ENCODE results near the gene MYLK. TPM values are rescaled to one million over a fixed set of nuclear protein-coding genes. Genes with fewer than 3 reads are reported as not detected.

The MYLK gene
- total and polyA plus RNA-seq, 9 of the 15 experiments (the other 6 are each of a cell fraction or from before 2014, with no cell fraction given) = 0.11 to 0.53 (median 0.18) TPM; not detected in 2

- TF ChIP-seq DMBX1 (CRISPR knock-in tag; IDR thresholded peaks at IDR 0.05; ENCODE audit: borderline replicate concordance) (no peak), CEBPZ (IDR thresholded peaks at IDR 0.05; ENCODE audit: borderline replicate concordance, low read depth, low read length) (no peak)
Measured at GRCh38 chr3:123750659-123751420, 133.3 kb downstream of the MYLK start (continued).

GRCh38 chr3:123750209-123750608 is 133.9 kb downstream of the MYLK start:
- H3K4me2 ChIP-seq (ENCODE audit: insufficient read depth, low read length) = no peak overlapping the region
- CTCF ChIA-PET (ENCODE audit: low intra/inter-chr PET ratio) = no interaction called here
- WGBS (ENCODE audit: insufficient coverage, low coverage, missing lambda C conversion rate) = 0% methylated on average over 1 of the region's 1 CpG
- no peak for TF ChIP-seq ATF1 (CRISPR knock-in tag; IDR thresholded peaks at IDR 0.05)
- no peak for TF ChIP-seq ATF1 (tag; IDR thresholded peaks at IDR 0.05)
- no peak for TF ChIP-seq U2AF2 (optimal IDR thresholded peaks at IDR 0.05; ENCODE audit: low read depth, low read length)
- TF ChIP-seq ZBTB8A (IDR thresholded peaks at IDR 0.05; ENCODE audit: partially characterized antibody) = no peak
- no peak for TF ChIP-seq ZNF253 (CRISPR knock-in tag; conservative IDR thresholded peaks at IDR 0.05)
- TF ChIP-seq SPI1 (IDR thresholded peaks at IDR 0.05; ENCODE audit: borderline replicate concordance, low read depth, low read length) = no peak
- no peak for TF ChIP-seq E2F4 (CRISPR knock-in tag; IDR thresholded peaks at IDR 0.05; ENCODE audit: low read depth)
- TF ChIP-seq NR4A1 (CRISPR knock-in tag; IDR thresholded peaks at IDR 0.05) = no peak
- TF ChIP-seq NR4A1 (tag; IDR thresholded peaks at IDR 0.05) = no peak
- no peak for TF ChIP-seq ZNF23 (CRISPR knock-in tag; IDR thresholded peaks at IDR 0.05)
- TF ChIP-seq ID3 (CRISPR knock-in tag; IDR thresholded peaks at IDR 0.05) = no peak
- TF ChIP-seq ID3 (tag; IDR thresholded peaks at IDR 0.05) = no peak
- TF ChIP-seq NCOA4 (IDR thresholded peaks at IDR 0.05; ENCODE audit: partially characterized antibody) = no peak
- no peak for TF ChIP-seq CTBP1 (IDR thresholded peaks at IDR 0.05; ENCODE audit: borderline replicate concordance)
- TF ChIP-seq KLF6 (CRISPR knock-in tag; IDR thresholded peaks at IDR 0.05; ENCODE audit: borderline replicate concordance) = no peak

More at GRCh38 chr3:123750209-123750608, 133.9 kb downstream of the MYLK start:
- POLR2A ChIA-PET = interaction anchor here (0.6 kb wide), 1 partner anchor 11 kb away, joined by 3 read pairs; no protein-coding TSS in a partner anchor
- in situ Hi-C loops (cut with MboI) (no loop called here), intact Hi-C loops (cut with micrococcal nuclease) (no loop called here)
- Histone ChIP-seq H4K20me1 (replicated peaks; ENCODE audit: control insufficient read depth, insufficient read depth, low read length) (no peaks in the 10 kb centered on the region), H3K27me3 (ENCODE audit: control insufficient read depth in 2 of 2, insufficient read depth in 2 of 2, low read length in 2 of 2) (no peaks in the 10 kb centered on the region; a peak in 1 of 5 replicates), H3K36me3 (ENCODE audit: control insufficient read depth, insufficient read depth, low read length) (no peaks in the 10 kb centered on the region), H3K4me3 (no peak overlapping the region), H3K9ac (ENCODE audit: insufficient read depth in 1 of 2, low read depth in 2 of 2, low read length in 2 of 2) (no peak overlapping the region), H3K27ac (ENCODE audit: extremely low read depth, low read depth, low read length) (no peak overlapping the region), H3K4me1 (replicated peaks in 1 of 2; ENCODE audit: control insufficient read depth in 2 of 2, insufficient read depth in 2 of 2, low read length in 2 of 2) (no peaks in the 10 kb centered on the region), H3K9me1 (ENCODE audit: control insufficient read depth, insufficient read depth, low read length) (no peaks in the 10 kb centered on the region), H2AFZ (ENCODE audit: low read depth, low read length) (no peak overlapping the region), H3K79me2 (ENCODE audit: control insufficient read depth, insufficient read depth, low read length) (no peaks in the 10 kb centered on the region), H3K9me3 (replicated peaks; ENCODE audit: control insufficient read depth, insufficient read depth, low read depth, low read length) (no peaks in the 10 kb centered on the region)
- FAIRE-seq = no peak
- BruUV-seq (replicated peaks) = no TSS peak
- DNase-seq (ENCODE audit: extremely low read depth in 1 of 4, low spot score in 3 of 4) = no peak
- no peak for ATAC-seq

Measured in K562 (cell line).